ENCODE results near the gene SLC13A2.

DNA sequence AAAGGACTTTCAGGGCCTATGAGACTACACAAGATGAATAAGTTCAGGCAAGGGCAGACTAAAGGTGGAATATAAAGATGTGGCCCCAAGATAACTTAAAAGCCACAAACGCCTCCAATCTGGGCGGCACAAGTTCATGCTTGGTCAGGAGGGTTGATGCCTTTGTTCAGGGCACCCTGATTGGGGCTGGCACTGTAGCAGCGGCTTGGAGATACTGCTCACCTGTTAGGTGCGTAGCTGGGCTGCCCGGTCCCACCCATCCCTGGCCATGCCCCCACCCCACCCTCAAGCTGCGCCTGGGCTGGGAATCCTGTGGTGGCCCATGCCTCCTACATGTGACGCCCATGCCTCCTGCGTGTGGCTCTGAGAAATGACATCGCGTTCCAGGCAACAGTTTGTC is 12.5 kb upstream of the SLC13A2 start:
- TF ChIP-seq, protein P1, sequence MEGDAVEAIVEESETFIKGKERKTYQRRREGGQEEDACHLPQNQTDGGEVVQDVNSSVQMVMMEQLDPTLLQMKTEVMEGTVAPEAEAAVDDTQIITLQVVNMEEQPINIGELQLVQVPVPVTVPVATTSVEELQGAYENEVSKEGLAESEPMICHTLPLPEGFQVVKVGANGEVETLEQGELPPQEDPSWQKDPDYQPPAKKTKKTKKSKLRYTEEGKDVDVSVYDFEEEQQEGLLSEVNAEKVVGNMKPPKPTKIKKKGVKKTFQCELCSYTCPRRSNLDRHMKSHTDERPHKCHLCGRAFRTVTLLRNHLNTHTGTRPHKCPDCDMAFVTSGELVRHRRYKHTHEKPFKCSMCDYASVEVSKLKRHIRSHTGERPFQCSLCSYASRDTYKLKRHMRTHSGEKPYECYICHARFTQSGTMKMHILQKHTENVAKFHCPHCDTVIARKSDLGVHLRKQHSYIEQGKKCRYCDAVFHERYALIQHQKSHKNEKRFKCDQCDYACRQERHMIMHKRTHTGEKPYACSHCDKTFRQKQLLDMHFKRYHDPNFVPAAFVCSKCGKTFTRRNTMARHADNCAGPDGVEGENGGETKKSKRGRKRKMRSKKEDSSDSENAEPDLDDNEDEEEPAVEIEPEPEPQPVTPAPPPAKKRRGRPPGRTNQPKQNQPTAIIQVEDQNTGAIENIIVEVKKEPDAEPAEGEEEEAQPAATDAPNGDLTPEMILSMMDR (IDR thresholded peaks at IDR 0.05) = no peak
- TF ChIP-seq POLR2A (IDR thresholded peaks at IDR 0.05) = no peak
